Caco-2 (cell line): ENCODE data around the gene NECAP2. TPM values are rescaled to one million over a fixed set of nuclear protein-coding genes. Genes with fewer than 3 reads are reported as not detected.

Source experiments
- BruUV-seq: library from RNA; stranded (reverse); fragments of 400-500 nt; replicated peaks from 2 replicates; lab custom pipeline; 2021; lab: Mats Ljungman, UMichigan
- CTCF ChIA-PET: fragments of 300-600 bp; sonication (Branson Sonifier 250); formaldehyde crosslinking; loops from one replicate; lab custom pipeline; 2022; ENCODE audit warnings: antibody characterized with exemption; lab: Charles Lee
- POLR2A ChIA-PET: fragments of 300-600 bp; sonication (Branson Sonifier 250); formaldehyde crosslinking; loops from one replicate; lab custom pipeline; 2022; ENCODE audit warnings: antibody characterized with exemption; lab: Charles Lee
- DNase-seq, 2 experiments: peaks; one replicate each; pipeline versions ENCODE4 v3.0.0 to v3.0.0-alpha.2; 2020 to 2022
- H3K27me3 ChIP-seq: replicated peaks from 2 replicates; pipeline ENCODE4 v1.6.0; 2011; ENCODE audit warnings: low read length; ENCODE audit not compliant: control insufficient read depth, insufficient read depth
- H3K36me3 ChIP-seq: 2 replicates; pipeline ENCODE4 v1.5.1; 2011; ENCODE audit warnings: low read length; ENCODE audit not compliant: control insufficient read depth, insufficient read depth
- H3K4me1 ChIP-seq: fragments of 250-450 bp; sonication (Bioruptor Pico); 2 replicates; pipeline ENCODE4 v1.5.1; 2020; ENCODE audit warnings: mild to moderate bottlenecking
- H3K4me3 ChIP-seq: 2 replicates; pipeline ENCODE4 v1.5.1; 2011; ENCODE audit warnings: low read depth, mild to moderate bottlenecking, control low read depth, low read length
- H3K9me3 ChIP-seq: fragments of 250-450 bp; sonication (Bioruptor Pico); 2 replicates; pipeline ENCODE4 v1.5.1; 2020; ENCODE audit warnings: mild to moderate bottlenecking, moderate library complexity
- H3K27ac Mint-ChIP-seq: one replicate; pipeline ENCODE4 v1.8.0; 2022; ENCODE audit warnings: mixed read lengths; ENCODE audit not compliant: unreplicated experiment
- H3K27me3 Mint-ChIP-seq: one replicate; pipeline ENCODE4 v1.8.0; 2022; ENCODE audit warnings: mixed read lengths; ENCODE audit not compliant: insufficient read depth, unreplicated experiment
- H3K36me3 Mint-ChIP-seq: one replicate; pipeline ENCODE4 v1.8.0; 2022; ENCODE audit warnings: mild to moderate bottlenecking, mixed read lengths; ENCODE audit not compliant: insufficient read depth, unreplicated experiment
- H3K4me1 Mint-ChIP-seq: one replicate; pipeline ENCODE4 v1.8.0; 2022; ENCODE audit warnings: low read depth, mixed read lengths; ENCODE audit not compliant: unreplicated experiment
- H3K4me3 Mint-ChIP-seq: one replicate; pipeline ENCODE4 v1.8.0; 2022; ENCODE audit warnings: mild to moderate bottlenecking, moderate library complexity, mixed read lengths; ENCODE audit not compliant: unreplicated experiment
- H3K9me3 Mint-ChIP-seq: one replicate; pipeline ENCODE4 v1.8.0; 2022; ENCODE audit warnings: mixed read lengths; ENCODE audit not compliant: unreplicated experiment
- CTCF ChIP-seq, 2 experiments: fragments of 200-600 bp in 1 of 2; IDR thresholded peaks; 1 replicate in 1 of 2; 2 replicates in 1 of 2; pipeline versions ENCODE4 v1.5.1 to v1.8.0; 2011 to 2022; ENCODE audit warnings: antibody characterized with exemption in 1 of 2, control low read depth in 1 of 2, inconsistent platforms in 1 of 2, low read depth in 1 of 2, low read length in 1 of 2, mild to moderate bottlenecking in 1 of 2, moderate library complexity in 1 of 2; ENCODE audit not compliant: insufficient read depth in 1 of 2, severe bottlenecking in 1 of 2, unreplicated experiment in 1 of 2
- intact Hi-C: fragments of 100-400 bp; cut with micrococcal nuclease; formaldehyde crosslinking; loops from one replicate; pipeline ENCODE4 v1.10.0; 2022; ENCODE audit not compliant: unreplicated experiment
- total RNA-seq: library from RNA; stranded (reverse); gene quantifications from 2 replicates; pipeline ENCODE4 v1.2.3, GENCODE V29; 2022

The NECAP2 gene
- total RNA-seq, 1 experiment from 2014 or later = 29.4 TPM

GRCh38 chr1:16443975-16444770 is 3.6 kb downstream of the NECAP2 start:
- Mint-ChIP-seq H3K4me3 (no peak overlapping the region), H3K4me1 (no peaks in the 10 kb centered on the region), H3K27ac (no peak overlapping the region), H3K27me3 (no peaks in the 10 kb centered on the region), H3K36me3 (peaks cover 21% of the 10 kb centered on the region), H3K9me3 (no peaks in the 10 kb centered on the region)
- Histone ChIP-seq H3K9me3 (no peaks in the 10 kb centered on the region), H3K4me1 (no peaks in the 10 kb centered on the region), H3K4me3 (no peak overlapping the region), H3K27me3 (no peaks in the 10 kb centered on the region), H3K36me3 (no peaks in the 10 kb centered on the region)
- no peak for TF ChIP-seq CTCF (IDR thresholded peaks at IDR 0.05; ENCODE audit: insufficient read depth in 1 of 2, low read depth in 1 of 2, low read length in 1 of 2, severe bottlenecking in 1 of 2, unreplicated experiment in 1 of 2)
- POLR2A ChIA-PET = no interaction called here
- CTCF ChIA-PET = no interaction called here
- DNase-seq = no peak
- intact Hi-C loops = no loop called here
- no TSS peak for BruUV-seq

DNA sequence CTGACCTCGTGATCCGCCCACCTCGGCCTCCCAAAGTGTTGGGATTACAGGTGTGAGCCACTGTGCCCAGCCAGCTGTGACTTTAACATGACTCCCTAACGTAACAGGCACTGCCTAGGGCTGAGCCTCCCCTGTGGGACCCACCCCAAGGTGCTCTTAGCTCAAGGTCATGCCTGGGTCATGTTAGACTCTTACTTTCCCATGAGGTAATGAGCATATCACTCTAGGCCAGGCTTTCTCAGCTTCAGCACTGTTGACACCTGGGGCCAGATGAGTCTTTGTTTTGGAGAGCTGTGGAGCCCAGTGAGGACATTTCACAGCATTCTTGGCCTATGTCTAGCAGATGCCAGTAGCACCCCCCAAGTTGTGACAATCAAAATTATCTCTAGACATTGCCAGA is 4.5 kb downstream of the NECAP2 start:
- BruUV-seq = no TSS peak
- no peaks in the 10 kb centered on the region for H3K27me3 ChIP-seq
- Mint-ChIP-seq H3K9me3 (no peaks in the 10 kb centered on the region), H3K36me3 (peaks cover 29% of the 10 kb centered on the region), H3K4me3 (no peak overlapping the region), H3K27me3 (no peaks in the 10 kb centered on the region), H3K4me1 (no peaks in the 10 kb centered on the region), H3K27ac (no peak overlapping the region)
- no peak for DNase-seq
- TF ChIP-seq CTCF (IDR thresholded peaks at IDR 0.05; ENCODE audit: insufficient read depth in 1 of 2, low read depth in 1 of 2, low read length in 1 of 2, severe bottlenecking in 1 of 2, unreplicated experiment in 1 of 2) = no peak
- intact Hi-C loops = no loop called here
- no peak overlapping the region for H3K4me3 ChIP-seq
- no peaks in the 10 kb centered on the region for H3K9me3 ChIP-seq
- ChIA-PET CTCF (no interaction called here), POLR2A (no interaction called here)
- no peaks in the 10 kb centered on the region for H3K4me1 ChIP-seq
- no peaks in the 10 kb centered on the region; the same call in 1 of the 2 replicates for H3K36me3 ChIP-seq

- Histone ChIP-seq H3K4me1 (no peaks in the 10 kb centered on the region), H3K4me3 (no peak overlapping the region), H3K36me3 (no peaks in the 10 kb centered on the region; the same call in 1 of the 2 replicates), H3K27me3 (no peaks in the 10 kb centered on the region), H3K9me3 (no peaks in the 10 kb centered on the region)
- BruUV-seq = no TSS peak
- Mint-ChIP-seq H3K4me3 (no peak overlapping the region), H3K27ac (no peak overlapping the region), H3K9me3 (no peaks in the 10 kb centered on the region), H3K36me3 (peaks cover 26% of the 10 kb centered on the region), H3K27me3 (no peaks in the 10 kb centered on the region), H3K4me1 (no peaks in the 10 kb centered on the region)
- no peak for DNase-seq
- POLR2A ChIA-PET = no interaction called here
- intact Hi-C loops = no loop called here
- no peak for TF ChIP-seq CTCF (IDR thresholded peaks at IDR 0.05; ENCODE audit: insufficient read depth in 1 of 2, low read depth in 1 of 2, low read length in 1 of 2, severe bottlenecking in 1 of 2, unreplicated experiment in 1 of 2)
- CTCF ChIA-PET = no interaction called here
These were observed 5.6 kb downstream of the NECAP2 start for GRCh38 chr1:16446116-16446515.
